Thoracic aorta (tissue), 2 donors: ENCODE results near the gene GTF2H1. TPM values are rescaled to one million over a fixed set of nuclear protein-coding genes. Genes with fewer than 3 reads are reported as not detected.
A peak's percentile ranks its signal among the peaks of the same experiment; 100 is the strongest.

Experiments
- ATAC-seq: fragments of 150-250 bp; one replicate; pipeline ENCODE4 v1.8.0; 2017; ENCODE audit warnings: low read depth; ENCODE audit not compliant: insufficient number of reproducible peaks, low FRiP score
- DNase-seq: peaks from one replicate; pipeline ENCODE4 v3.0.0-alpha.2; 2020; ENCODE audit warnings: low spot score
- H3K27ac ChIP-seq, 2 donors: fragments of 200-600 bp; sonication (generic); 1 replicate in 1 of 2; 2 replicates in 1 of 2; pipeline ENCODE4 v1.5.1; 2016; ENCODE audit warnings: mild to moderate bottlenecking in 2 of 2, moderate library complexity in 2 of 2
- H3K27me3 ChIP-seq: fragments of 200-600 bp; sonication (generic); replicated peaks from 2 replicates; pipeline ENCODE4 v1.6.0; 2016; ENCODE audit warnings: mild to moderate bottlenecking; ENCODE audit not compliant: insufficient read depth
- H3K36me3 ChIP-seq: fragments of 200-600 bp; sonication (generic); one replicate; pipeline ENCODE4 v1.5.1; 2016
- H3K4me1 ChIP-seq, 2 donors: fragments of 200-600 bp; sonication (generic); 1 replicate in 1 of 2; 2 replicates in 1 of 2; pipeline versions ENCODE4 v1.5.1 to v1.6.0; 2016; ENCODE audit warnings: low read depth in 2 of 2, mild to moderate bottlenecking in 1 of 2; ENCODE audit not compliant: control insufficient read depth in 1 of 2
- H3K4me3 ChIP-seq: fragments of 200-600 bp; sonication (generic); 2 replicates; pipeline ENCODE4 v1.5.1; 2016; ENCODE audit warnings: mild to moderate bottlenecking
- H3K9me3 ChIP-seq: fragments of 200-600 bp; sonication (generic); 2 replicates; pipeline ENCODE4 v1.5.1; 2016
- total RNA-seq, 2 donors: library from RNA; depleted of rRNA; stranded (reverse); fragments of >200 nt; gene quantifications; one replicate each; pipeline versions ENCODE4 v1.1.0 to v1.2.3, GENCODE V29; 2016
- TF ChIP-seq, protein P1 (sequence below): fragments of 200-600 bp; sonication (generic); IDR thresholded peaks from one replicate; pipeline ENCODE4 v1.5.1; 2019; ENCODE audit warnings: antibody characterized with exemption

Gene GTF2H1
- total RNA-seq, 2 donors from 2014 or later: 32.9 to 58.1 TPM

DNA sequence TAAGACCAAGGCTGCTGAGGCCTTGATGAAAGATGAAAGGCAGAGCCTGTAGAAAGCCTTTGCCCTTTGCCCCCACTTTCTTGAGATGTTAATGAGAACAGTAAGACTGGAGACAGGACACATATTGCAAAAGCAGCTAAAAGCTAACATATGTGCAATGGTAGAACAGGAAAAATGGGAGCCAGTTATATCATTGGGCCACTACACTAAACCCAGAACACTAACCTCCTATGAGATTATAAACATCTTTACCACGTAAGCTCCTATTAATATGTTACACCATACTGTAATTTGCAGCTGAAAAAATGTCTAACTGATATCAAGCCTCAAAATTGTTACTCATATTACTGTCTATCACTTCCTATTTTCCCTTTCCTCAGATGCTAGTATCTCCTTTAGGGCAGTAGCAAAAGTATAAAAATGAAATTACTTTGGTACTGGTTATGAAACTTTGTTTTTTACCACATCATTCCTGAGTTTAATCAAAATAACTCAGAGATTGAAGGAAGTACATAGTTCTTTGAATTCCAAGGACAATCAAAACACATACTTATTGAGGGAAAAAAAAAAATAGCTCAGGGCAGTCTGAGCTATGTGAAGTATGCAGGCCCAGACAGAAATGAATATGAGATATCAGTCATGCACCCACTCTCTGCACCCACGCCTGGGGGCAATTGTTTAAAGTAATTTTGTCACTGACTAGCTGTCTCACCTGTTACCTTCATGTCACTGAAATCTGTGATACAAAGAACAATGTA, 9.5 kb upstream of the GTF2H1 start:
- Histone ChIP-seq H3K36me3 (peaks cover 9% of the 10 kb centered on the region), H3K4me1 (peaks cover 44 to 45% of the 10 kb centered on the region in 2 donors), H3K27me3 (no peaks in the 10 kb centered on the region), H3K4me3 (peak overlapping the region; percentile 50), H3K9me3 (no peaks in the 10 kb centered on the region), H3K27ac (peak overlapping the region; percentile 87 to 90)
- TF ChIP-seq, protein P1, sequence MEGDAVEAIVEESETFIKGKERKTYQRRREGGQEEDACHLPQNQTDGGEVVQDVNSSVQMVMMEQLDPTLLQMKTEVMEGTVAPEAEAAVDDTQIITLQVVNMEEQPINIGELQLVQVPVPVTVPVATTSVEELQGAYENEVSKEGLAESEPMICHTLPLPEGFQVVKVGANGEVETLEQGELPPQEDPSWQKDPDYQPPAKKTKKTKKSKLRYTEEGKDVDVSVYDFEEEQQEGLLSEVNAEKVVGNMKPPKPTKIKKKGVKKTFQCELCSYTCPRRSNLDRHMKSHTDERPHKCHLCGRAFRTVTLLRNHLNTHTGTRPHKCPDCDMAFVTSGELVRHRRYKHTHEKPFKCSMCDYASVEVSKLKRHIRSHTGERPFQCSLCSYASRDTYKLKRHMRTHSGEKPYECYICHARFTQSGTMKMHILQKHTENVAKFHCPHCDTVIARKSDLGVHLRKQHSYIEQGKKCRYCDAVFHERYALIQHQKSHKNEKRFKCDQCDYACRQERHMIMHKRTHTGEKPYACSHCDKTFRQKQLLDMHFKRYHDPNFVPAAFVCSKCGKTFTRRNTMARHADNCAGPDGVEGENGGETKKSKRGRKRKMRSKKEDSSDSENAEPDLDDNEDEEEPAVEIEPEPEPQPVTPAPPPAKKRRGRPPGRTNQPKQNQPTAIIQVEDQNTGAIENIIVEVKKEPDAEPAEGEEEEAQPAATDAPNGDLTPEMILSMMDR: no peak
- ATAC-seq (peak; percentile 44), DNase-seq (no peak)

DNA sequence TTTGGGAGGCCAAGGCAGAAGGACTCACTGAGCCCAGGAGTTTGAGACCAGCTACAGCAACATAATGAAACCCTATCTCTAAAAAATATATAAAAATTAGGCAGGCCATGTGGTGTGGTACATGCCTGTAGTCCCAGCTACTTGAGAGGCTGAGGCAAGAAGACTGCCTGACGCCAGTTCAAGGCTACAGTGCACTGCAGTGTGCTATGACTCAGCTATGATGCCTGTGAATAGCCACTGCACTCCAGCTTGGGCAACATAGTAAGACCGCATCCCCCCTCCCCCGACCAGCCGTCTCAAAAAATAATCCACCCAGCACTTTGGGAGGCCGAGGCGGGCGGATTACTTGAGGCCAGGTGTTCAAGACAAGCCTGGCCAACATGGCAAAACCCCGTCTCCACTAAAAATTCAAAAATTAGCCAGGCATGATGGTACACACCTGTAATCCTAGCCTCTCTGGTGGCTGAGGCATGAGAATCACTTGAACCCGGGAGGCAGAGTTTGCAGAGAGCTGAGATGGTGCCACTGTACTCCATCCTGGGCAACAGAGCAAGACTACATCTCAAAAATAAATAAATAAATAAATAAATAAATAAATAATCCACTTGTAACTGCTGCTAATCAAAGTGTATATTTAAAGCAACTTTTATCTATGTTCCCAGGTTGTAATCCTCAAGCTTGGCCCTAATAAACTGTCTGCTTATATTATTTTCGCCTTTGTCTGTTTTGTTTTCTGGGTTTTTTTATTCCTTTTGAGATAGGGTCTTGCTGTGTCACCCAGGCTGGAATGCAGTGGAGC, 8.2 kb upstream of the GTF2H1 start:
- no peak for DNase-seq
- Histone ChIP-seq H3K27ac (peak overlapping the region; percentile 87 to 90), H3K4me1 (peaks cover 45 to 54% of the 10 kb centered on the region in 2 donors)

DNA sequence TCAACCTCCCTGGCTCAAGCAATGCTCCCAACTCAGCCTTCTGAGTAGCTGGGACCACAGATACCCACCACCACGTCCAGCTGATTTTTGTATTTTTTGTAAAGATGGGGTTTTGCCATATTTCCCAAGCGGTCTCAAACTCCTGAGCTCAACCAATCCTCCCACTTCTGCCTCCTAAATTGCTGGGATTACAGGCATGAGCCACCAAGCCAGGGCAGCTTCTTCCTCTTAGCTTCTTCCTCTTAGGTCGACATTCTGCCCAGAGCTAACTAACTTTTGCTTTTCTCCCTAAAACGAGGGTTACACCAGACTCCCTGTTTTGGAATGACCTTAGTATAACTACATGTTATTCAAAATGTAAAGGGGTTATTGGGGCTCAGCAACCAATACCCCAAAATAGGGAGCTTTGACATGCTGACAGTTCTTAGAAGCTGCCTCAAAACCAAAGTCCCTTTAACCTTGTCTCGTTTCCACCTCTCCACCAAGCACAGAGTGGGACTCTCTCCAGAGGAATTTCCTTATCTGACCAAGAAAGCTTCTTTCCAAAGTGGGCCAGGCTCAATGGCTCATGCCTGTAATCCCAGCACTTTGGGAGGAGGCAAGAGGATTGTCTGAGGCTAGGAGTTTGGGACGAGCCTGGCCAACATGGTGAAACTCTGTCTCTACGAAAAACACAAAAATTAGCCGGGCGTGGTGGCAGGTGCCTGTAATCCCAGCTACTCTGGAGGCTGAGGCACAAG, 7.4 kb upstream of the GTF2H1 start:
- no peak for DNase-seq
- ATAC-seq: no peak
- H3K4me3 ChIP-seq: no peak overlapping the region
- H3K27me3 ChIP-seq: no peaks in the 10 kb centered on the region
- no peaks in the 10 kb centered on the region for H3K9me3 ChIP-seq
- H3K4me1 ChIP-seq: peaks cover 49 to 61% of the 10 kb centered on the region in 2 donors
- H3K36me3 ChIP-seq: no peaks in the 10 kb centered on the region
- TF ChIP-seq, protein P1: no peak
- peak overlapping the region; percentile 87 to 90 for H3K27ac ChIP-seq

More for the DNA sequence above, 8.2 kb upstream of the GTF2H1 start:
- TF ChIP-seq, protein P1: no peak
- ATAC-seq: no peak
- no peaks in the 10 kb centered on the region for H3K9me3 ChIP-seq
- H3K36me3 ChIP-seq: no peaks in the 10 kb centered on the region
- H3K4me3 ChIP-seq: no peak overlapping the region
- H3K27me3 ChIP-seq: no peaks in the 10 kb centered on the region

DNA sequence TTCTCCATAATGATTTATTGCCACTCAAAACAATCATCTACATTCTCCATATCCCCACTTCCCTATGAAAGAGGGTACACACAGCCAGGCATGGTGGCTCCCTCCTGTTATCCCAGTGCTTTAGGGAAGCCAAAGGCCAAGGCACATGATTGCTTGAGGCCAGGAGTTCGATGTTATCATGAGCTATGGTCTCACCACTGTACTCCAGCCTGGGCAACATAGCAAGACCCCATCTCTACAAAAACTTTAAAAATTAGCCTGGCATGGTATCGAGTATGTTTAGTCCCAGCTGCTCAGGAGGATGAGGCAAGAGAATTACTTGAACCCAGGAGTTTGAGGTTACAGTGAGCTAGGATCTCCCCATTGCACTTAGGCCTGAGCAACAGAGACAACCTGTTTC, 6.5 kb upstream of the GTF2H1 start:
- no peaks in the 10 kb centered on the region for H3K27me3 ChIP-seq
- peaks cover 56 to 71% of the 10 kb centered on the region in 2 donors for H3K4me1 ChIP-seq
- H3K27ac ChIP-seq: peak overlapping the region; percentile 87 to 90
- no peaks in the 10 kb centered on the region for H3K9me3 ChIP-seq
- TF ChIP-seq, protein P1: no peak
- DNase-seq (no peak), ATAC-seq (no peak)
- no peak overlapping the region for H3K4me3 ChIP-seq
- H3K36me3 ChIP-seq: no peaks in the 10 kb centered on the region

DNA sequence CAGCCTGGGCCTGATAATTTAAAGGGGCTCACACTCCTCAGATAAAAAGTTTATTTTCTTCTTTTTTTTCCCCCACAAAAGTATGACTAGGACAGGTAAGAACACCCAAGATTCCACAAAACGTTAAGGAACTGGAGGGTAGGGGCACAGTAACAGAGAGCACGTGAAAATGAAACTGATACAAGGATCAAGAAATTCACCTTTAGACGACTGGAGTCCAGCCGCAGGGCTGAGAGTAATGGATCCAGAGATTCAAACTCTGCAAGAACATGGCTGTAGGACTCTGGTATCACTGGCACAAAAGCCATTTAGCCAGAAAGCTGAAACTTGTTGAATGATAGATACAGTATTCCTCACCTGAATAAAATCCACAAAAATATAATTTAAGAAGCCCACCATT, 4.8 kb upstream of the GTF2H1 start:
- Histone ChIP-seq H3K9me3 (no peaks in the 10 kb centered on the region), H3K27me3 (no peaks in the 10 kb centered on the region), H3K36me3 (no peaks in the 10 kb centered on the region), H3K4me1 (peaks cover 40 to 66% of the 10 kb centered on the region in 2 donors), H3K27ac (no peak overlapping the region), H3K4me3 (no peak overlapping the region)
- TF ChIP-seq, protein P1: no peak
- ATAC-seq (no peak), DNase-seq (no peak)
